Right ventricle myocardium inferior (tissue), 1 donor: ENCODE data around the gene NPB. TPM values are rescaled to one million over a fixed set of nuclear protein-coding genes. Genes with fewer than 3 reads are reported as not detected.
"Not testable (repeated sequence)": the region's sequence is repeated elsewhere in the genome, so short reads cannot be mapped to it uniquely, and the experiment has no call there.

Experiments used
- ATAC-seq: fragments of 200-7000 bp; cut with Tn5 transposase; one replicate; pipeline ENCODE4 v1.9.1; 2020; ENCODE audit warnings: mild to moderate bottlenecking, moderate library complexity
- DNase-seq: peaks from one replicate; pipeline ENCODE4 v3.0.0; 2021; ENCODE audit errors: missing footprints
- intact Hi-C: fragments of 100-400 bp; cut with DNase I; formaldehyde crosslinking; loops from one replicate; pipeline ENCODE4 v1.11.0; 2022
- total RNA-seq: library from RNA; stranded (reverse); fragmentation: NEBNext Ultra II Directional; extraction: Animal tissue kit (Norgen Biotek cat#: 25700); gene quantifications from one replicate; pipeline ENCODE4 v1.2.1, GENCODE V29; 2021
- donor health status: DM: no; HTN: yes; CAD: no; lungs with severe emphysema.

Gene NPB
- total RNA-seq, 1 donor from 2014 or later = 0.38 TPM

- no peak for ATAC-seq
- intact Hi-C loops = no loop called here
- DNase-seq = no peak
Observed at GRCh38 chr17:81909231-81909630, 7.2 kb downstream of the NPB start.

GRCh38 chr17:81909966-81910839 lies 8.2 kb downstream of the NPB start:
- intact Hi-C loops = no loop called here
- ATAC-seq (no peak), DNase-seq (no peak)

GRCh38 chr17:81910840-81911276 lies 8.8 kb downstream of the NPB start:
- ATAC-seq (peak; percentile 6), DNase-seq (no peak)
- intact Hi-C loops = no loop called here

GRCh38 chr17:81911277-81911961 lies 9.4 kb downstream of the NPB start, which contains the start of gene PCYT2:
TSS of gene PCYT2 (minus strand) at chr17:81911399. CDS start at chr17:81911355, 44 bp downstream.
- DNase-seq = peak; percentile 94
- peak; percentile 92 for ATAC-seq
- intact Hi-C loops = no loop called here

- intact Hi-C loops = no loop called here
- DNase-seq (no peak), ATAC-seq (no peak)
Observed at GRCh38 chr17:81911969-81912368, 9.9 kb downstream of the NPB start.

GRCh38 chr17:81912441-81913309 lies 10.6 kb downstream of the NPB start:
- intact Hi-C loops = no loop called here
- DNase-seq (no peak), ATAC-seq (no peak)

- intact Hi-C loops = no loop called here
- ATAC-seq = no peak
- no peak for DNase-seq
Observed at GRCh38 chr17:81913394-81914102, 11.5 kb downstream of the NPB start.

- ATAC-seq = no peak
- DNase-seq = no peak
- intact Hi-C loops = no loop called here
Observed at GRCh38 chr17:81914103-81914850, 12.2 kb downstream of the NPB start.

- DNase-seq (no peak), ATAC-seq (no peak)
- intact Hi-C loops = no loop called here
Observed at GRCh38 chr17:81915331-81915730, 13.3 kb downstream of the NPB start.

- no peak for DNase-seq
- no peak for ATAC-seq
- intact Hi-C loops = no loop called here
Observed at GRCh38 chr17:81916234-81917001, 14.4 kb downstream of the NPB start.

GRCh38 chr17:81917565-81918332 lies 15.7 kb downstream of the NPB start, which contains the start of gene SIRT7:
TSS of gene SIRT7 (minus strand) at chr17:81918176. CDS start at chr17:81918131, 45 bp downstream.
- intact Hi-C loops = no loop called here
- DNase-seq (peak; percentile 88), ATAC-seq (peak; percentile 72)

GRCh38 chr17:81918333-81918669 lies 16.3 kb downstream of the NPB start:
- intact Hi-C loops, DNase-seq: not testable (repeated sequence)
- peak; percentile 23 for ATAC-seq

GRCh38 chr17:81918832-81919545 lies 17.0 kb downstream of the NPB start:
- intact Hi-C loops = no loop called here
- DNase-seq (no peak), ATAC-seq (no peak)

- ATAC-seq (no peak), DNase-seq (no peak)
- intact Hi-C loops = no loop called here
Observed at GRCh38 chr17:81920612-81921536, 18.8 kb downstream of the NPB start.

- intact Hi-C loops = no loop called here
- no peak for DNase-seq
Observed at GRCh38 chr17:81921537-81921862, 19.5 kb downstream of the NPB start.

More at GRCh38 chr17:81921537-81921862, 19.5 kb downstream of the NPB start:
- ATAC-seq = no peak
